ENCODE data around the gene MTHFS.

Gene MTHFS

GRCh38 chr15:79811406-79812405, 85.1 kb downstream of the MTHFS start:
- no peak for DNase-seq

- DNase-seq: no peak
Measured at GRCh38 chr15:79804838-79805237, 92.0 kb downstream of the MTHFS start.

GRCh38 chr15:79798311-79798710, 98.5 kb downstream of the MTHFS start:
- no peak for DNase-seq
